Endothelial cell (in vitro differentiated cells): ENCODE results near the gene FAM110A. TPM values are rescaled to one million over a fixed set of nuclear protein-coding genes. Genes with fewer than 3 reads are reported as not detected.
"Not testable (repeated sequence)": the region's sequence is repeated elsewhere in the genome, so short reads cannot be mapped to it uniquely, and the experiment has no call there.

Source experiments
- DNase-seq: peaks from one replicate; pipeline ENCODE4 v3.0.0; 2021; ENCODE audit warnings: low spot score
- H3K27ac Mint-ChIP-seq: one replicate; pipeline ENCODE4 v1.8.0; 2021; ENCODE audit warnings: mixed read lengths, inconsistent platforms; ENCODE audit not compliant: unreplicated experiment
- H3K27me3 Mint-ChIP-seq: one replicate; pipeline ENCODE4 v1.8.0; 2021; ENCODE audit warnings: mild to moderate bottlenecking, moderate library complexity, mixed read lengths, inconsistent platforms; ENCODE audit not compliant: unreplicated experiment
- H3K36me3 Mint-ChIP-seq: one replicate; pipeline ENCODE4 v1.8.0; 2021; ENCODE audit warnings: mild to moderate bottlenecking, low read depth, mixed read lengths, inconsistent platforms; ENCODE audit not compliant: unreplicated experiment
- H3K4me1 Mint-ChIP-seq: one replicate; pipeline ENCODE4 v1.8.0; 2021; ENCODE audit warnings: mild to moderate bottlenecking, mixed read lengths, inconsistent platforms; ENCODE audit not compliant: unreplicated experiment
- H3K4me3 Mint-ChIP-seq: one replicate; pipeline ENCODE4 v1.8.0; 2021; ENCODE audit warnings: mild to moderate bottlenecking, mixed read lengths, inconsistent platforms; ENCODE audit not compliant: unreplicated experiment
- H3K9me3 Mint-ChIP-seq: one replicate; pipeline ENCODE4 v1.8.0; 2021; ENCODE audit warnings: mixed read lengths, inconsistent platforms; ENCODE audit not compliant: unreplicated experiment
- CTCF ChIP-seq: fragments of 200-600 bp; sonication (generic); IDR thresholded peaks from one replicate; pipeline ENCODE4 v1.5.0; 2021; ENCODE audit warnings: antibody characterized with exemption; ENCODE audit not compliant: unreplicated experiment
- total RNA-seq: library from RNA; stranded (reverse); fragmentation: NEBNext Ultra II Directional; extraction: Animal tissue kit (Norgen Biotek cat#: 25700); gene quantifications from one replicate; pipeline ENCODE4 v1.2.1, GENCODE V29; 2021; ENCODE audit not compliant: unreplicated experiment

Gene FAM110A
- total RNA-seq, 1 donor from 2014 or later = 7.2 TPM

GRCh38 chr20:890666-891057 is 57.1 kb downstream of the FAM110A start:
- H3K4me1 Mint-ChIP-seq = no peaks in the 10 kb centered on the region
- TF ChIP-seq CTCF = no peak
- H3K27me3 Mint-ChIP-seq = peaks cover 6% of the 10 kb centered on the region
- no peak overlapping the region for H3K27ac Mint-ChIP-seq
- H3K36me3 Mint-ChIP-seq = peaks cover 4% of the 10 kb centered on the region
- no peak overlapping the region for H3K4me3 Mint-ChIP-seq
- H3K9me3 Mint-ChIP-seq = no peaks in the 10 kb centered on the region
- no peak for DNase-seq

- H3K27me3 Mint-ChIP-seq = peaks cover 4% of the 10 kb centered on the region
- no peaks in the 10 kb centered on the region for H3K4me1 Mint-ChIP-seq
- H3K36me3 Mint-ChIP-seq = peaks cover 4% of the 10 kb centered on the region
- no peak overlapping the region for H3K27ac Mint-ChIP-seq
- no peak overlapping the region for H3K4me3 Mint-ChIP-seq
- DNase-seq = no peak
- TF ChIP-seq CTCF = no peak
- no peaks in the 10 kb centered on the region for H3K9me3 Mint-ChIP-seq
Observed at GRCh38 chr20:891058-891705, 57.7 kb downstream of the FAM110A start.

- Mint-ChIP-seq H3K36me3 (peaks cover 4% of the 10 kb centered on the region), H3K27me3 (peaks cover 5% of the 10 kb centered on the region), H3K9me3 (no peaks in the 10 kb centered on the region), H3K4me3 (no peak overlapping the region), H3K27ac (no peak overlapping the region), H3K4me1 (no peaks in the 10 kb centered on the region)
- DNase-seq = no peak
- no peak for TF ChIP-seq CTCF
Observed at GRCh38 chr20:891706-892080, 58.2 kb downstream of the FAM110A start.

- not testable (repeated sequence) for H3K9me3 Mint-ChIP-seq, H3K4me3 Mint-ChIP-seq, H3K27me3 Mint-ChIP-seq, H3K27ac Mint-ChIP-seq, DNase-seq, H3K36me3 Mint-ChIP-seq, H3K4me1 Mint-ChIP-seq
Observed at GRCh38 chr20:892371-892770, 58.9 kb downstream of the FAM110A start.

Other genes with a start within 250 kb of the FAM110A start
- gene TCF15, start 223.4 kb upstream of the FAM110A start, total RNA-seq = 6.6 TPM
- 4.1 TPM for gene SRXN1, start 180.5 kb upstream of the FAM110A start, total RNA-seq
- not detected for gene SCRT2, start 157.9 kb upstream of the FAM110A start, total RNA-seq
- gene SLC52A3, start 65.2 kb upstream of the FAM110A start, total RNA-seq = 2.9 TPM
- 0.51 TPM for gene ANGPT4, start 82.6 kb downstream of the FAM110A start, total RNA-seq
- 0.95 TPM for gene RSPO4, start 168.6 kb downstream of the FAM110A start, total RNA-seq